K562 (cell line): ENCODE measurements around the gene TCF4. TPM values are rescaled to one million over a fixed set of nuclear protein-coding genes. Genes with fewer than 3 reads are reported as not detected.
A peak's percentile ranks its signal among the peaks of the same experiment; 100 is the strongest.

Experiments
- ATAC-seq: fragments of 200-7000 bp; cut with Tn5 transposase; 3 replicates; pipeline ENCODE4 v1.9.1; 2020; ENCODE audit warnings: moderate library complexity
- BruUV-seq: library from RNA; stranded (reverse); fragments of 400-500 nt; replicated peaks from 2 replicates; lab custom pipeline; 2021; lab: Mats Ljungman, UMichigan
- CTCF ChIA-PET: fragments of 300-600 bp; formaldehyde crosslinking; extraction: SDS; loops from one replicate; lab custom pipeline; 2021; ENCODE audit warnings: low intra/inter-chr PET ratio; lab: Yijun Ruan, JAX
- POLR2A ChIA-PET: fragments of 300-600, 350-650 bp; sonication (Branson Sonifier 250); formaldehyde crosslinking; extraction: SDS; loops from one replicate; lab custom pipeline; 2021; ENCODE audit warnings: antibody characterized with exemption, inconsistent platforms; lab: Yijun Ruan, JAX
- DNase-seq, 4 experiments: peaks; one replicate each; pipeline versions ENCODE4 v3.0.0 to v3.0.0-alpha.2; 2011 to 2018; ENCODE audit warnings: low spot score in 3 of 4, mixed read lengths in 3 of 4; ENCODE audit errors: extremely low read depth in 1 of 4
- FAIRE-seq: peaks from 2 replicates; lab custom pipeline; 2011; peaks lifted over from hg19 to GRCh38; lab: Jason Lieb, UNC
- H2AFZ ChIP-seq: 2 replicates; pipeline ENCODE4 v1.6.0; 2011; ENCODE audit warnings: low read depth, low read length, control low read depth, inconsistent platforms
- H3K27ac ChIP-seq: fragments of 200-600 bp; 3 replicates; pipeline ENCODE4 v1.8.0; 2011; ENCODE audit warnings: low read depth, mild to moderate bottlenecking, control low read depth, inconsistent platforms, low read length, moderate library complexity, mixed read lengths; ENCODE audit errors: extremely low read depth
- H3K27me3 ChIP-seq, 2 experiments: fragments of 300-600 bp in 1 of 2; 2 replicates in 1 of 2; 3 replicates in 1 of 2; pipeline versions ENCODE4 v1.6.0 to v1.8.0; 2011; ENCODE audit warnings: inconsistent platforms in 2 of 2, low read length in 2 of 2, mild to moderate bottlenecking in 1 of 2, mixed read lengths in 1 of 2, moderate library complexity in 1 of 2; ENCODE audit not compliant: control insufficient read depth in 2 of 2, insufficient read depth in 2 of 2
- H3K36me3 ChIP-seq: fragments of 300-600 bp; 3 replicates; pipeline ENCODE4 v1.8.0; 2011; ENCODE audit warnings: mild to moderate bottlenecking, low read length, inconsistent platforms; ENCODE audit not compliant: control insufficient read depth, insufficient read depth
- H3K4me1 ChIP-seq, 2 experiments: fragments of 200-600 bp in 1 of 2; replicated peaks in 1 of 2; 2 replicates in 1 of 2; 3 replicates in 1 of 2; pipeline versions ENCODE4 v1.5.1 to v1.8.0; 2011; ENCODE audit warnings: inconsistent platforms in 2 of 2, low read length in 2 of 2, mild to moderate bottlenecking in 1 of 2, mixed read lengths in 1 of 2, moderate library complexity in 1 of 2; ENCODE audit not compliant: control insufficient read depth in 2 of 2, insufficient read depth in 2 of 2
- H3K4me2 ChIP-seq: 2 replicates; pipeline ENCODE4 v1.6.1; 2011; ENCODE audit warnings: low read length, control low read depth, inconsistent platforms, mixed read lengths; ENCODE audit not compliant: insufficient read depth
- H3K4me3 ChIP-seq: fragments of 200-600 bp; sonication (generic), shearing (Covaris generic); 2 replicates; pipeline ENCODE4 v1.5.1; 2016; ENCODE audit warnings: control low read depth, inconsistent platforms
- H3K79me2 ChIP-seq: fragments of 200-600 bp; 3 replicates; pipeline ENCODE4 v1.8.0; 2011; ENCODE audit warnings: low read length, inconsistent platforms; ENCODE audit not compliant: control insufficient read depth, insufficient read depth
- H3K9ac ChIP-seq, 2 experiments: 2 replicates each; pipeline versions ENCODE4 v1.6.0 to v1.6.1; 2011; ENCODE audit warnings: low read depth in 2 of 2, low read length in 2 of 2, control low read depth in 1 of 2, inconsistent platforms in 1 of 2, mild to moderate bottlenecking in 1 of 2, mixed read lengths in 1 of 2; ENCODE audit not compliant: insufficient read depth in 1 of 2
- H3K9me1 ChIP-seq: one replicate; pipeline ENCODE4 v1.6.0; 2011; ENCODE audit warnings: inconsistent platforms, mild to moderate bottlenecking, low read length, moderate library complexity; ENCODE audit not compliant: control insufficient read depth, insufficient read depth
- H3K9me3 ChIP-seq: replicated peaks from 2 replicates; pipeline ENCODE4 v1.5.1; 2011; ENCODE audit warnings: low read depth, low read length, inconsistent platforms; ENCODE audit not compliant: control insufficient read depth, insufficient read depth
- H4K20me1 ChIP-seq: replicated peaks from 2 replicates; pipeline ENCODE4 v1.6.1; 2011; ENCODE audit warnings: low read length, inconsistent platforms, mixed read lengths; ENCODE audit not compliant: control insufficient read depth, insufficient read depth
- BACH1 ChIP-seq: fragments of 200-800 bp; sonication (Bioruptor generic); IDR thresholded peaks from 2 replicates; pipeline ENCODE4 v1.6.1; 2016; ENCODE audit warnings: missing genetic modification characterization, missing compliant biosample characterization
- CHD2 ChIP-seq: IDR thresholded peaks from 2 replicates; pipeline ENCODE4 v1.6.1; 2011; ENCODE audit warnings: low read depth, low read length
- DNMT1 ChIP-seq: fragments of 450-650 bp; IDR thresholded peaks from 2 replicates; pipeline ENCODE4 v1.6.1; 2016; ENCODE audit warnings: antibody characterized with exemption, mild to moderate bottlenecking
- HDAC1 ChIP-seq, 2 experiments: fragments of 450-650 bp; IDR thresholded peaks; 2 replicates each; pipeline ENCODE4 v1.6.1; 2016 to 2017; ENCODE audit warnings: inconsistent platforms in 1 of 2, mild to moderate bottlenecking in 1 of 2, moderate library complexity in 1 of 2
- HNRNPL ChIP-seq: fragments of 200-400 bp; formaldehyde crosslinking; IDR thresholded peaks from 2 replicates; pipeline ENCODE4 v1.6.1; 2017; ENCODE audit warnings: low read depth, mild to moderate bottlenecking, low read length
- HOXB6 ChIP-seq: fragments of 250-450 bp; sonication (Bioruptor Pico); IDR thresholded peaks from 2 replicates; pipeline ENCODE4 v1.5.1; 2022; ENCODE audit warnings: mild to moderate bottlenecking, borderline replicate concordance
- KHSRP ChIP-seq: fragments of 450-650 bp; IDR thresholded peaks from 2 replicates; pipeline ENCODE4 v1.6.1; 2017
- PHF20 ChIP-seq: fragments of 450-650 bp; IDR thresholded peaks from 2 replicates; pipeline ENCODE4 v1.6.1; 2018; ENCODE audit not compliant: partially characterized antibody
- POLR3A ChIP-seq: IDR thresholded peaks from 2 replicates; pipeline ENCODE4 v1.6.1; 2011; ENCODE audit warnings: borderline replicate concordance, mild to moderate bottlenecking, moderate library complexity; ENCODE audit not compliant: insufficient read length, insufficient read depth; ENCODE audit errors: extremely low read depth
- ZNF146 ChIP-seq: IDR thresholded peaks from one replicate; pipeline ENCODE4 v1.6.1; 2018; ENCODE audit warnings: missing compliant biosample characterization; ENCODE audit not compliant: unreplicated experiment
- ZNF282 ChIP-seq: sonication (generic); formaldehyde crosslinking; IDR thresholded peaks from 2 replicates; pipeline ENCODE4 v1.8.1; 2023; ENCODE audit warnings: missing genetic modification reagents
- WGBS: fragments of 100-300 bp; shearing (Covaris generic); methylation state at CpG from one replicate; pipeline ENCODE4 v1.1.6; 2016; ENCODE audit warnings: low coverage, mixed read lengths; ENCODE audit not compliant: insufficient coverage; ENCODE audit errors: missing lambda C conversion rate; 5-methylcytosine and 5-hydroxymethylcytosine counted together
- in situ Hi-C: fragments of 300-500 bp; cut with MboI; formaldehyde crosslinking; loops from 4 replicates; pipeline ENCODE4 v1.15.0; 2018; ENCODE audit warnings: inconsistent platforms, mixed read lengths
- intact Hi-C: fragments of 100-400 bp; cut with micrococcal nuclease; formaldehyde crosslinking; loops from 2 replicates; pipeline ENCODE4 v1.14.2; 2022
- polyA plus RNA-seq, 8 experiments: library from polyadenylated mRNA; depleted of rRNA in 4 of 8; stranded (reverse) in 5 of 8; unstranded in 3 of 8; fragments of >200 nt; fragmentation: Nextera tagmentation in 2 of 8; fragmentation: Illumina TruSeq in 1 of 8; extraction: Ambion mirVana in 2 of 8; extraction: Trizol in 1 of 8; gene quantifications; 2 replicates each; pipeline versions ENCODE4 v1.2.1 to v1.2.3, GENCODE V29; 2011 to 2014; ENCODE audit warnings: inconsistent platforms in 1 of 8, missing spikeins in 1 of 8
- total RNA-seq, 7 experiments: library from RNA; depleted of rRNA in 6 of 7; stranded (reverse); fragments of >200 nt in 6 of 7; fragmentation: Illumina TruSeq in 2 of 7; extraction: Trizol in 2 of 7; gene quantifications; 2 replicates each; pipeline versions ENCODE4 v1.2.1 to v1.2.3, GENCODE V29; 2011 to 2021; ENCODE audit warnings: low replicate concordance in 1 of 7
- TF ChIP-seq, protein P1 (sequence below), 3 experiments: IDR thresholded peaks in 2 of 3; conservative IDR thresholded peaks in 1 of 3; 2 replicates each; pipeline ENCODE4 v1.5.1; 2011 to 2012; ENCODE audit warnings: low read length in 3 of 3, mild to moderate bottlenecking in 3 of 3, control low read depth in 2 of 3, improper control_type of control experiment in 1 of 3, inconsistent platforms in 1 of 3, low read depth in 1 of 3, mixed read lengths in 1 of 3, moderate library complexity in 1 of 3; ENCODE audit not compliant: insufficient read depth in 2 of 3

Gene TCF4
- total and polyA plus RNA-seq, 9 of the 15 experiments (the other 6 are each of a cell fraction or from before 2014, with no cell fraction given) = 4.8 to 24.7 (median 15.2) TPM

GRCh38 chr18:55633032-55633431, 45.0 kb upstream of the TCF4 start:
- Histone ChIP-seq H3K9me3 (no peaks in the 10 kb centered on the region), H3K4me1 (0 out of 5 replicates have a peak, but pooled peaks cover 0 to 6% of the 10 kb centered on the region in 2 experiments), H3K4me3 (no peak overlapping the region), H2AFZ (peak overlapping the region; percentile 24; the same call in 1 of the 2 replicates), H4K20me1 (no peaks in the 10 kb centered on the region), H3K9ac (no peak overlapping the region), H3K79me2 (no peaks in the 10 kb centered on the region), H3K36me3 (no peaks in the 10 kb centered on the region), H3K27ac (no peak overlapping the region), H3K9me1 (no peaks in the 10 kb centered on the region), H3K4me2 (no peak overlapping the region), H3K27me3 (no peaks in the 10 kb centered on the region)
- TF ChIP-seq HNRNPL (no peak), DNMT1 (no peak), ZNF282 (CRISPR knock-in tag) (no peak), ZNF146 (CRISPR knock-in tag) (no peak), HOXB6 (no peak), KHSRP (no peak), CHD2 (no peak), POLR3A (no peak), BACH1 (tag) (no peak), HDAC1 (IDR thresholded peaks at IDR 0.05) (no peak), PHF20 (no peak)
- TF ChIP-seq, protein P1, sequence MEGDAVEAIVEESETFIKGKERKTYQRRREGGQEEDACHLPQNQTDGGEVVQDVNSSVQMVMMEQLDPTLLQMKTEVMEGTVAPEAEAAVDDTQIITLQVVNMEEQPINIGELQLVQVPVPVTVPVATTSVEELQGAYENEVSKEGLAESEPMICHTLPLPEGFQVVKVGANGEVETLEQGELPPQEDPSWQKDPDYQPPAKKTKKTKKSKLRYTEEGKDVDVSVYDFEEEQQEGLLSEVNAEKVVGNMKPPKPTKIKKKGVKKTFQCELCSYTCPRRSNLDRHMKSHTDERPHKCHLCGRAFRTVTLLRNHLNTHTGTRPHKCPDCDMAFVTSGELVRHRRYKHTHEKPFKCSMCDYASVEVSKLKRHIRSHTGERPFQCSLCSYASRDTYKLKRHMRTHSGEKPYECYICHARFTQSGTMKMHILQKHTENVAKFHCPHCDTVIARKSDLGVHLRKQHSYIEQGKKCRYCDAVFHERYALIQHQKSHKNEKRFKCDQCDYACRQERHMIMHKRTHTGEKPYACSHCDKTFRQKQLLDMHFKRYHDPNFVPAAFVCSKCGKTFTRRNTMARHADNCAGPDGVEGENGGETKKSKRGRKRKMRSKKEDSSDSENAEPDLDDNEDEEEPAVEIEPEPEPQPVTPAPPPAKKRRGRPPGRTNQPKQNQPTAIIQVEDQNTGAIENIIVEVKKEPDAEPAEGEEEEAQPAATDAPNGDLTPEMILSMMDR (IDR thresholded peaks at IDR 0.05 in 2 of 3, conservative IDR thresholded peaks at IDR 0.05 in 1 of 3; ENCODE audit: insufficient read depth in 2 of 3, low read depth in 1 of 3, low read length in 3 of 3) = no peak
- FAIRE-seq (no peak), ATAC-seq (no peak), DNase-seq (no peak)
- CTCF ChIA-PET = no interaction called here
- BruUV-seq = no TSS peak
- WGBS = 86% methylated on average over 2 of the region's 2 CpGs
- in situ Hi-C loops (no loop called here), intact Hi-C loops (no loop called here)
- POLR2A ChIA-PET = interaction anchor here (0.6 kb wide), 1 partner anchor 985 kb away, joined by 3 read pairs; no protein-coding TSS in a partner anchor
